Progenitor cell of endocrine pancreas (in vitro differentiated cells): Measurements from ENCODE around the gene RASGRP4. TPM values are rescaled to one million over a fixed set of nuclear protein-coding genes. Genes with fewer than 3 reads are reported as not detected.
A peak's percentile ranks its signal among the peaks of the same experiment; 100 is the strongest.

ENCODE experiments used
- DNase-seq: peaks from one replicate; pipeline ENCODE4 v3.0.0; 2021; ENCODE audit warnings: low spot score; ENCODE audit not compliant: unreplicated experiment
- H3K27ac Mint-ChIP-seq: 2 replicates; pipeline ENCODE4 v1.8.0; 2021; ENCODE audit warnings: mild to moderate bottlenecking, moderate library complexity, mixed read lengths
- H3K27me3 Mint-ChIP-seq: 2 replicates; pipeline ENCODE4 v1.8.0; 2021; ENCODE audit warnings: mixed read lengths
- H3K36me3 Mint-ChIP-seq: 2 replicates; pipeline ENCODE4 v1.8.0; 2022; ENCODE audit warnings: mixed read lengths; ENCODE audit not compliant: insufficient read depth
- H3K4me1 Mint-ChIP-seq: 2 replicates; pipeline ENCODE4 v1.8.0; 2021; ENCODE audit warnings: low read depth, mixed read lengths
- H3K4me3 Mint-ChIP-seq: 2 replicates; pipeline ENCODE4 v1.8.0; 2021; ENCODE audit warnings: low read depth, mild to moderate bottlenecking, moderate library complexity, mixed read lengths
- H3K9me3 Mint-ChIP-seq: 2 replicates; pipeline ENCODE4 v1.8.0; 2021; ENCODE audit warnings: low read depth, mixed read lengths
- CTCF ChIP-seq: fragments of 200-600 bp; sonication (generic); IDR thresholded peaks from one replicate; pipeline ENCODE4 v1.5.0; 2021; ENCODE audit warnings: antibody characterized with exemption, mild to moderate bottlenecking; ENCODE audit not compliant: unreplicated experiment
- total RNA-seq: library from RNA; stranded (reverse); gene quantifications from 2 replicates; pipeline ENCODE4 v1.2.1, GENCODE V29; 2021

Gene RASGRP4
- total RNA-seq, 1 donor from 2014 or later = not detected

GRCh38 chr19:38389101-38389925, 36.7 kb downstream of the RASGRP4 start:
- no peak for DNase-seq
- TF ChIP-seq CTCF = no peak
- Mint-ChIP-seq H3K4me1 (peaks cover 11% of the 10 kb centered on the region), H3K27ac (peak overlapping the region; percentile 86), H3K36me3 (peaks cover 20% of the 10 kb centered on the region), H3K9me3 (peaks cover 3% of the 10 kb centered on the region), H3K4me3 (peak overlapping the region; percentile 80), H3K27me3 (peaks cover 15% of the 10 kb centered on the region)

- DNase-seq = peak; percentile 51
Measured at GRCh38 chr19:38388349-38389100, 37.5 kb downstream of the RASGRP4 start, which contains the start of gene SPRED3. TSS of gene SPRED3 (plus strand) at chr19:38388697. CDS start at chr19:38390303, 1,606 bp downstream.

DNA sequence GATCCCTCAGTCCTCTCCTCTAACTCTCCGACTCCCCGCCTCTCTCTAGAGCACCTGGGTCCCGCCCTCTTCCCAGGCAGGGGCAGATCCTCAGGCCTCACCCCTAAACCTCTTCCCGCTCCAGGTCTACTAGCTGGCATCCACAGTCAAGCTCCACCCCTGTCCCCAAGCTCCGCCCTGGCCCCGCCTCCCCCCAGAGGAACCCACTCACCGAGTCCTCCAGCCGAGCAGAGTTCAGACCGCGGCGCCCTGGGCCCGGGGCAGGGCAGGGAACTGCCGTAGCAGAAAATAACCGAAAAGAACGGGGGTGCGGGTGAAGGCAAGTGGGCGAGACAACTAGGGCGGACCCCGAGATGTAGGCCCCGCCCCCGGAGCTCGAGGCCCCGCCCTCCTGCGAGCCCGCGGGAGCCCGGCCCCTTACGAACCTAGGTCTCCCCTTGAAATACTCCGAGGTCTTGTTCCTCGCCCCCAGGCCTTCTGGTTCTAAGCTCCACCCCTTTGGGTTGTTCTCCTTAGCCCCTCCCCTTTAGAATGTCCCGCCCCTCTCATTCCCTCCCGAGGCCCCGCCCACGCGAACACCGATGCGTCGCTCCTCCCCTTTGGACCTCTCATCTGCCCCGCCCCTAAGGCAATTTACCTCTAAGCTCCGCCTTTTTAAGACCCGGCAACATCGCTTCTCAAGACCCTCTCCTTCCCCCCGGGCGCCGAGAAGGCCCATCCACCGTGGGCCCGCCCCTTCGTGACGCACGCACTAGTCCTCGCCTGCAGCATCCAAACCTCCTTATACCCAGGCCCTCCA, 38.3 kb downstream of the RASGRP4 start, which contains the start of gene GGN:
GGN (minus strand) TSS at position 485 of the 799 bp plus-strand sequence. CDS start 773 bp downstream, outside the sequence.
- Mint-ChIP-seq H3K4me1 (peaks cover 11% of the 10 kb centered on the region), H3K4me3 (peak within 1 kb of the TSS; percentile 84), H3K9me3 (no peaks in the 10 kb centered on the region), H3K27ac (peak within 1 kb of the TSS; percentile 91), H3K36me3 (peaks cover 13% of the 10 kb centered on the region), H3K27me3 (peaks cover 10% of the 10 kb centered on the region)
- peak; percentile 85 for DNase-seq
- no peak for TF ChIP-seq CTCF

More at GRCh38 chr19:38388349-38389100, 37.5 kb downstream of the RASGRP4 start, which contains the start of gene SPRED3:
- H3K9me3 Mint-ChIP-seq = no peaks in the 10 kb centered on the region
- no peak for TF ChIP-seq CTCF
- H3K4me3 Mint-ChIP-seq = peak within 1 kb of the TSS; percentile 84
- peak within 1 kb of the TSS; percentile 91 for H3K27ac Mint-ChIP-seq
- H3K36me3 Mint-ChIP-seq = peaks cover 12% of the 10 kb centered on the region
- peaks cover 11% of the 10 kb centered on the region for H3K4me1 Mint-ChIP-seq
- H3K27me3 Mint-ChIP-seq = peaks cover 12% of the 10 kb centered on the region

DNA sequence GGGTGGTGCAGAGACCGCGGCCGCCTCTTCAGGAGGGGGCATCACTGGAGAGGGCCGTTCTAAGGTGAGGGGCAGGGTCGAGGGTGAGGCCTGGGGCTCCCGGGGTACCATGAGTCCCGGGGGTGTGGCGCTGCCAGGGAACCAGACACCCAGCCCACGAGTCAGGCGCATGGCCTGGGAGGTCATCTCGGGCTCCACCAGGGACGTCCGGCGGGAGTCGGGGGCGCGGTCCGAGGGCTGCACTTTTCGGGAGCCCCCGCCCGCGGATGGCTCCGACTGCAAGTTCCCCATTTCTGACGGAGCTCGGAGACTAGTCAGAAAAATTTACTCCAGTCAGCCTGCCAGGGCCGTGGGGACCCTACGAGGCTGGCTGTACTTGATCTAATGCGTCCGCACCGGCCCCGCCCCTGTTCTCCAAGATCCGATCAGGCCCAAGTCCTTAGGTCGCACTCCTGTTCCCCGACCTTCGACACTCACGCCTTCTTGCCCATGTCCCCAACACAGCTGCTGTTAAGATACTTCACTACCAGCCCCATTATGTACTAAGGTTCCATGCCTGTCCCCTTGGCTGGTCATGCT, 39.0 kb downstream of the RASGRP4 start:
- Mint-ChIP-seq H3K36me3 (peaks cover 13% of the 10 kb centered on the region), H3K9me3 (no peaks in the 10 kb centered on the region), H3K4me1 (peaks cover 9% of the 10 kb centered on the region), H3K27ac (peak overlapping the region; percentile 77), H3K27me3 (peaks cover 8% of the 10 kb centered on the region), H3K4me3 (peak overlapping the region; percentile 84)
- no peak for DNase-seq
- no peak for TF ChIP-seq CTCF
